NT2/D1 (cell line): ENCODE measurements around the gene NTNG2.

Source experiments
- SUZ12 ChIP-seq: IDR thresholded peaks from 2 replicates; pipeline ENCODE4 v1.6.1; 2011; ENCODE audit not compliant: insufficient read length, insufficient read depth; ENCODE audit errors: extremely low read depth
- YY1 ChIP-seq: IDR thresholded peaks from 2 replicates; pipeline ENCODE4 v1.6.1; 2011; ENCODE audit not compliant: insufficient read length, insufficient read depth
- ZNF274 ChIP-seq: IDR thresholded peaks from 2 replicates; pipeline ENCODE4 v1.6.1; 2011; ENCODE audit warnings: mild to moderate bottlenecking, low read depth, low read length

GRCh38 chr9:132127888-132128534 lies 33.8 kb upstream of the NTNG2 start:
- TF ChIP-seq YY1 (no peak), SUZ12 (no peak), ZNF274 (no peak)
